Peyer's patch (tissue), 4 donors: Measurements from ENCODE around the gene MED13L.

Experiments used
- CTCF ChIP-seq, 6 experiments: fragments of 450-650 bp in 4 of 6; fragments of 200-600 bp in 2 of 6; sonication (generic) in 1 of 6; IDR thresholded peaks; one replicate each; pipeline ENCODE4 v1.5.1; 2017 to 2019; ENCODE audit warnings: antibody characterized with exemption in 6 of 6, mild to moderate bottlenecking in 3 of 6, moderate library complexity in 1 of 6
- POLR2A ChIP-seq, 2 donors: fragments of 450-650 bp; IDR thresholded peaks; one replicate each; pipeline ENCODE4 v1.5.1; 2017; ENCODE audit warnings: antibody characterized with exemption in 2 of 2, mild to moderate bottlenecking in 2 of 2, moderate library complexity in 2 of 2

- TF ChIP-seq CTCF (IDR thresholded peaks at IDR 0.05) (no peak), POLR2A (IDR thresholded peaks at IDR 0.05) (no peak)
Observed at GRCh38 chr12:116053479-116054200, 223.9 kb downstream of the MED13L start.
